Heart right ventricle (tissue), 16 donors: ENCODE data around the gene TUT7. TPM values are rescaled to one million over a fixed set of nuclear protein-coding genes. Genes with fewer than 3 reads are reported as not detected.
"Not testable (repeated sequence)": the region's sequence is repeated elsewhere in the genome, so short reads cannot be mapped to it uniquely, and the experiment has no call there.

Experiments
- ATAC-seq, 8 donors: fragments of 200-7000 bp; cut with Tn5 transposase; one replicate each; pipeline ENCODE4 v1.9.1; 2020; ENCODE audit warnings: mild to moderate bottlenecking in 8 of 8, moderate library complexity in 8 of 8, moderate number of reproducible peaks in 1 of 8
- DNase-seq, 2 donors: peaks; one replicate each; pipeline ENCODE4 v3.0.0-alpha.2; 2020
- H3K27ac ChIP-seq, 10 donors: fragments of 200-600 bp; sonication (generic) in 2 of 10; one replicate each; pipeline versions ENCODE4 v1.5.0 to v1.8.0; 2020 to 2022; ENCODE audit warnings: mild to moderate bottlenecking in 3 of 10
- H3K27me3 ChIP-seq, 7 donors: fragments of 200-600 bp; one replicate each; pipeline ENCODE4 v1.8.0; 2021 to 2022; ENCODE audit warnings: mild to moderate bottlenecking in 2 of 7
- H3K36me3 ChIP-seq, 9 donors: fragments of 200-600 bp; sonication (generic) in 1 of 9; one replicate each; pipeline versions ENCODE4 v1.5.0 to v1.8.0; 2020 to 2022; ENCODE audit warnings: mild to moderate bottlenecking in 2 of 9
- H3K4me1 ChIP-seq, 9 donors: fragments of 200-600 bp; sonication (generic) in 1 of 9; one replicate each; pipeline versions ENCODE4 v1.5.0 to v1.8.0; 2020 to 2022; ENCODE audit warnings: mild to moderate bottlenecking in 4 of 9
- H3K4me3 ChIP-seq, 10 donors: fragments of 200-600 bp; sonication (generic) in 2 of 10; one replicate each; pipeline versions ENCODE4 v1.5.0 to v1.8.0; 2020 to 2022; ENCODE audit warnings: mild to moderate bottlenecking in 7 of 10, moderate library complexity in 2 of 10
- H3K9me3 ChIP-seq, 11 donors: fragments of 200-600 bp in 10 of 11; sonication (generic) in 2 of 11; one replicate each; pipeline versions ENCODE4 v1.5.0 to v1.8.0; 2013 to 2022; ENCODE audit warnings: mild to moderate bottlenecking in 2 of 11, control low read depth in 1 of 11, moderate library complexity in 1 of 11
- WGBS, 2 donors: extraction: QIAGEN DNeasy Blood & Tissue Kit; methylation state at CpG; one replicate each; pipeline ENCODE4 v1.1.7; 2013; ENCODE audit warnings: inconsistent platforms in 1 of 2; 5-methylcytosine and 5-hydroxymethylcytosine counted together
- intact Hi-C, 10 donors: fragments of 100-400 bp; cut with DNase I; formaldehyde crosslinking; loops; one replicate each; pipeline versions ENCODE4 v1.11.1 to v1.14.2; 2022
- polyA plus RNA-seq, 2 donors: library from polyadenylated mRNA; stranded (reverse); fragments of 200-250 nt; gene quantifications; one replicate each; pipeline ENCODE4 v1.2.3, GENCODE V29; 2013
- total RNA-seq, 10 donors: library from RNA; stranded (reverse); fragmentation: NEBNext Ultra II Directional in 3 of 10; extraction: Animal tissue kit (Norgen Biotek cat#: 25700) in 3 of 10; gene quantifications; one replicate each; pipeline versions ENCODE4 v1.2.1 to v1.2.4, GENCODE V29; 2021 to 2023
- TF ChIP-seq, protein P1 (sequence below), 9 donors: fragments of 200-600 bp; sonication (generic) in 2 of 9; IDR thresholded peaks; one replicate each; pipeline versions ENCODE4 v1.5.0 to v1.8.0; 2021 to 2022; ENCODE audit warnings: antibody characterized with exemption in 9 of 9, mild to moderate bottlenecking in 5 of 9, moderate library complexity in 1 of 9
- donor health status: Arrhythmogenic right ventricular cardiomyopathy.
- donor health status: ischemic (EF 13 %, LVEDD 7.1; RV severe dilation, severe dysfunction).
- donor health status: healthy with polysubstance abuse.
- donor health status: DM: no; HTN: yes; CAD: no.
- donor health status: DM: no; HTN: no; CAD: no.
- donor health status: ischemic (EF 25% LVEDD 6.9; RV normal size, moderate dysfunction).
- donor health status: ischemic (EF 25% LVEDD 5.7; RV mildly dilated, moderate dysfunction).
- donor health status: healthy.
- donor health status: DM: yes; HTN: yes; CAD: no.
- donor health status: Ischemic cardiomyopathy.
- donor health status: ischemic (EF 35%, LVEDD 5.7; RV mildly dilated, moderate dysfunction).
- donor health status: nonischemic (EF 11% LVEDD 7.7; RV severe dilation, severe dysfunction).
- donor health status: DM: yes; HTN: yes; CAD: no.
- donor health status: PGD.
- donor health status: ischemic (EF 29% LVEDD 5.4; RV normal size, mild dysfunction).
- donor health status: nonischemic (EF 23%, LVEDD 6.1; RV moderate dilation, normal function).

TUT7 gene
- total and polyA plus RNA-seq, 12 donors: 6.0 to 16.7 (median 14.2) TPM

DNA sequence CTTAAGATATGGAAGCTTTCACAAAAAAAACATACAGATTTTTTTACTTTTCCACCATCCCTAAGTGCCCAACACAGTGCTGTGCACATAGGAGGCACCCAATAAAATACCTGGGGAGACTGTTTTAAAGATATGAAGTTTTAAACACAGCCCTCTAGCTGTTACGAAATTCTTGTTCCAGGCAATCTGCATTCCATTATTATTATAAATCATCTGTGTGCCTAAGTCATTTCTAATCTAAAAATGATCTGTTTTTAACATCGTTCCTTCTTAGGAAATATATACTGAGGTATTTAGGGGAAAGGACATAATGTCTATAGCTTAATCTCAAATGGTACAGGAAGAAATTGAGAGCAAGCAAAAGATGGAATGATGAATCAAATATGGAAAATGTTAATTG is 39.1 kb downstream of the TUT7 start:
- intact Hi-C loops: no loop called here
- H3K36me3 ChIP-seq: peaks cover 0 to 90% (median 58%) of the 10 kb centered on the region in 9 donors
- no peak overlapping the region for H3K4me3 ChIP-seq
- H3K27me3 ChIP-seq: no peaks in the 10 kb centered on the region
- no peaks in the 10 kb centered on the region for H3K9me3 ChIP-seq
- ATAC-seq (no peak), DNase-seq (no peak)
- 45 to 66% methylated on average over 2 of the region's 2 CpGs for WGBS, 2 donors
- no peak overlapping the region for H3K27ac ChIP-seq
- TF ChIP-seq, protein P1, sequence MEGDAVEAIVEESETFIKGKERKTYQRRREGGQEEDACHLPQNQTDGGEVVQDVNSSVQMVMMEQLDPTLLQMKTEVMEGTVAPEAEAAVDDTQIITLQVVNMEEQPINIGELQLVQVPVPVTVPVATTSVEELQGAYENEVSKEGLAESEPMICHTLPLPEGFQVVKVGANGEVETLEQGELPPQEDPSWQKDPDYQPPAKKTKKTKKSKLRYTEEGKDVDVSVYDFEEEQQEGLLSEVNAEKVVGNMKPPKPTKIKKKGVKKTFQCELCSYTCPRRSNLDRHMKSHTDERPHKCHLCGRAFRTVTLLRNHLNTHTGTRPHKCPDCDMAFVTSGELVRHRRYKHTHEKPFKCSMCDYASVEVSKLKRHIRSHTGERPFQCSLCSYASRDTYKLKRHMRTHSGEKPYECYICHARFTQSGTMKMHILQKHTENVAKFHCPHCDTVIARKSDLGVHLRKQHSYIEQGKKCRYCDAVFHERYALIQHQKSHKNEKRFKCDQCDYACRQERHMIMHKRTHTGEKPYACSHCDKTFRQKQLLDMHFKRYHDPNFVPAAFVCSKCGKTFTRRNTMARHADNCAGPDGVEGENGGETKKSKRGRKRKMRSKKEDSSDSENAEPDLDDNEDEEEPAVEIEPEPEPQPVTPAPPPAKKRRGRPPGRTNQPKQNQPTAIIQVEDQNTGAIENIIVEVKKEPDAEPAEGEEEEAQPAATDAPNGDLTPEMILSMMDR (IDR thresholded peaks at IDR 0.05): no peak
- no peaks in the 10 kb centered on the region for H3K4me1 ChIP-seq

DNA sequence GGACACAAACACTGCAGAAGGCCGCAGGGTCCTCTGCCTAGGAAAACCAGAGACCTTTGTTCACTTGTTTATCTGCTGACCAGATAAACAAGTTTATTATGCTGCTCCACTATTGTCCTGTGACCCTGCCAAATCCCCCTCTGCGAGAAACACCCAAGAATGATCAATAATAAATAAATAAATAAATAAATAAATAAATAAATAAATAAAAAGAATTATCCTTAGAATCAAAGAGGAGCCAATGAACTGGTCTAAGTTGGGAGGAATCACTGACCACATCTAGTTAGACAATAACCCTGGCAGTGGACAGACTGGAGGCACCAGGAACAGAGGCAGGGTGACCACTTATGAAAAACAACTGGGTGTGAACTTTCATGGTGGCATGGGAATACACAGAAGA is 41.3 kb downstream of the TUT7 start:
- 98 to 99% methylated on average over 2 of the region's 2 CpGs for WGBS, 2 donors
- H3K4me1 ChIP-seq, DNase-seq, ATAC-seq, H3K27ac ChIP-seq, H3K27me3 ChIP-seq, H3K4me3 ChIP-seq, H3K9me3 ChIP-seq, intact Hi-C loops: not testable (repeated sequence)
- H3K36me3 ChIP-seq: peaks cover 0 to 90% (median 58%) of the 10 kb centered on the region in 9 donors

DNA sequence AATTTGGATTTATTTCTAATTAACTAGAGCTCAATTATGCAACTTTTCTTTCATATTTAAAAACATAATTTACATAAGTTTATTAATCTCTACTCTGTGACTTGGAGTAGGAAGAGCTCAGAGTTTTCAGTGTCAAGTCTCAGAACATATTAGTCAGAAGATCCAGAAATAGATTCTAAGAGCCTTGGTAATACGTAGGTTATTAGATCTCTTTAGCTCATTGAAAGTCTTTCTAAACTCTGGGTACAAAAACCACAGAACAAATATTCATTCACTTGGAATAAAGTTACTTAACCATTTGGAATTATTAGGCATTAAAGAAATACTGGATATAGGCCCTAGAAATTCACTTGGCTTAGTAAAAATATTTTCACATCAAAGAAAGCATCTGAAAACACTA is 45.5 kb downstream of the TUT7 start:
- H3K4me1 ChIP-seq: peaks cover 0 to 1% (median 0%) of the 10 kb centered on the region in 9 donors
- intact Hi-C loops: no loop called here
- TF ChIP-seq, protein P1 (IDR thresholded peaks at IDR 0.05): no peak
- no peak overlapping the region for H3K27ac ChIP-seq
- no peaks in the 10 kb centered on the region for H3K9me3 ChIP-seq
- peaks cover 0 to 90% (median 56%) of the 10 kb centered on the region in 9 donors for H3K36me3 ChIP-seq
- no peak overlapping the region for H3K4me3 ChIP-seq
- ATAC-seq (no peak), DNase-seq (no peak)
- 57 to 61% methylated on average over 1 of the region's 1 CpG for WGBS, 2 donors
- no peaks in the 10 kb centered on the region for H3K27me3 ChIP-seq

DNA sequence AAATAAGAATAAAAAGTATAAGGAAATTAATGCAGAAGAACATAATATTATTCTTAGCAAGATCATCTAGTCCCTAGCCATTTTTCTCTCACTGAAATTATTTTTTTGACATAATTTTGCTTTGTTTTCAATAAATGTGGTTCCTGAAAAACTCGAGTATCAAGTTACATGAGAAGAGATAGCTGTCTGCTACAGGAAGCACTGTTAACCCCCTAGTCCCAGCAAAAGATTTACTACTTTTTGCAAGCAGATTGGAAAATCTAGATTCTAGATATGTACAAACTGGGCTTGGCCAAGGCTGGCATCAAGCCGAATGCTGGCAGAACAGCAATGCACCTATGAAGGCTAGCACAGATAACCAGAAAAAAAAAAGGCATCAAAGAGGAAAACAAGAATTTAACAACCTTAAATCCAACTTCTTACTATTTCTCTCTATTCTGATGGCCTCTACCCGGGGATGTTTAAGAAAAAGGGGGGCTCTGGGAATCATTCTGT is 49.9 kb downstream of the TUT7 start:
- Histone ChIP-seq H3K36me3 (peaks cover 0 to 100% (median 81%) of the 10 kb centered on the region in 9 donors), H3K27me3 (no peaks in the 10 kb centered on the region), H3K4me1 (peaks cover 0 to 4% (median 0%) of the 10 kb centered on the region in 9 donors), H3K27ac (no peak overlapping the region), H3K9me3 (no peaks in the 10 kb centered on the region), H3K4me3 (no peak overlapping the region)
- TF ChIP-seq, protein P1 (IDR thresholded peaks at IDR 0.05): no peak
- no peak for ATAC-seq
- 62 to 63% methylated on average over 3 of the region's 3 CpGs for WGBS, 2 donors
- DNase-seq: no peak
- intact Hi-C loops: no loop called here

GRCh38 chr9:86303316-86303975 is 50.8 kb downstream of the TUT7 start:
- no peak for DNase-seq
- WGBS, 2 donors: 82 to 91% methylated on average over 4 of the region's 4 CpGs
- no peak overlapping the region for H3K27ac ChIP-seq

More at GRCh38 chr9:86303316-86303975, 50.8 kb downstream of the TUT7 start:
- no peak for ATAC-seq
- Histone ChIP-seq H3K36me3 (peaks cover 0 to 100% (median 87%) of the 10 kb centered on the region in 9 donors), H3K4me3 (no peak overlapping the region), H3K4me1 (peaks cover 0 to 4% (median 0%) of the 10 kb centered on the region in 9 donors), H3K27me3 (no peaks in the 10 kb centered on the region), H3K9me3 (no peaks in the 10 kb centered on the region)
- TF ChIP-seq, protein P1 (IDR thresholded peaks at IDR 0.05): no peak
- intact Hi-C loops: no loop called here
